ENCODE data around the gene GBF1.
A peak's percentile ranks its signal among the peaks of the same experiment; 100 is the strongest.

The GBF1 gene

DNA sequence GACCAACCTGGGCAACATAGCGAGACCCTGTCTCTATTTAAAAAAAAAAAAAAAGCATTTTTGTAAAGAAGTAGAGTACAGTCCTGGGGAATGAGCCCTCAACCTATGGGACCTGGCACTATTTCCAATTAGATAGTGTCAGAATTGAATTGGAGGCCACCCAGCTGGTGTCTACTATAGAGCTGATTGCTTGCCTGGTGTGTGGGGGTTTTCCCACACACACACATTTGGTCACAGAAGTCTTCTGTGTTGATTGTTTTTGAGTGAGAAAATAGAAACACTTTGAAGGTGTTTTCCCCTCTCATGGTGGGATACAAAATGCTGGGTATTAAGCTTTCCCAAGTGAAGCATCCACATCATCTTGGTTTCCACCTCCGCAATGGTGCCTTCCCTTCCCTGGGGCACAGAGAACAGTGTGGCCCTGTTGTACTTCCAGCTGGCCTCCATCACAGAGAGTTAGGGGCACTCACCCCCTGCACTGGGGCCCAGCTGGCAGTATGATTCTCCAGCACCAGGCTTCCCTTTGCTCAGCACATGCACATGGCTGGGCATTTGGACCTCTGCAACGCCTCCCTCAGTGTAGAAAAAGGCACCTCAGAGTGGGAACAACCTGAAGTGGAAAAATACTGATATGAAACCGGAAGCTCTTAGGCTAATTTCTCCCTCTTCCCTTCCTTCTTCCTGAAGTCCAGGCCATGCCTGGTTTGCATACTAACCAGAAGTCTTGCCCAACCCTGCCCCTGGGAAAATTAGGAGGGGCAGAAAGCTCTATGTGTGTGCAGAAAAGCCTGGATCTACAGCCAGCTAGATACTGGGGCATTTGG is 139.5 kb downstream of the GBF1 start:
- no peak for DNase-seq (ENCODE audit: low read depth)
- H3K4me3 ChIP-seq (ENCODE audit: low read depth, low read length): no peak overlapping the region
- TF ChIP-seq, protein P1, sequence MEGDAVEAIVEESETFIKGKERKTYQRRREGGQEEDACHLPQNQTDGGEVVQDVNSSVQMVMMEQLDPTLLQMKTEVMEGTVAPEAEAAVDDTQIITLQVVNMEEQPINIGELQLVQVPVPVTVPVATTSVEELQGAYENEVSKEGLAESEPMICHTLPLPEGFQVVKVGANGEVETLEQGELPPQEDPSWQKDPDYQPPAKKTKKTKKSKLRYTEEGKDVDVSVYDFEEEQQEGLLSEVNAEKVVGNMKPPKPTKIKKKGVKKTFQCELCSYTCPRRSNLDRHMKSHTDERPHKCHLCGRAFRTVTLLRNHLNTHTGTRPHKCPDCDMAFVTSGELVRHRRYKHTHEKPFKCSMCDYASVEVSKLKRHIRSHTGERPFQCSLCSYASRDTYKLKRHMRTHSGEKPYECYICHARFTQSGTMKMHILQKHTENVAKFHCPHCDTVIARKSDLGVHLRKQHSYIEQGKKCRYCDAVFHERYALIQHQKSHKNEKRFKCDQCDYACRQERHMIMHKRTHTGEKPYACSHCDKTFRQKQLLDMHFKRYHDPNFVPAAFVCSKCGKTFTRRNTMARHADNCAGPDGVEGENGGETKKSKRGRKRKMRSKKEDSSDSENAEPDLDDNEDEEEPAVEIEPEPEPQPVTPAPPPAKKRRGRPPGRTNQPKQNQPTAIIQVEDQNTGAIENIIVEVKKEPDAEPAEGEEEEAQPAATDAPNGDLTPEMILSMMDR (IDR thresholded peaks at IDR 0.05; ENCODE audit: low read depth, low read length, missing control alignments): no peak
- in situ Hi-C loops (cut with HindIII; ENCODE audit: low sequenced_read_pairs): no loop called here

DNA sequence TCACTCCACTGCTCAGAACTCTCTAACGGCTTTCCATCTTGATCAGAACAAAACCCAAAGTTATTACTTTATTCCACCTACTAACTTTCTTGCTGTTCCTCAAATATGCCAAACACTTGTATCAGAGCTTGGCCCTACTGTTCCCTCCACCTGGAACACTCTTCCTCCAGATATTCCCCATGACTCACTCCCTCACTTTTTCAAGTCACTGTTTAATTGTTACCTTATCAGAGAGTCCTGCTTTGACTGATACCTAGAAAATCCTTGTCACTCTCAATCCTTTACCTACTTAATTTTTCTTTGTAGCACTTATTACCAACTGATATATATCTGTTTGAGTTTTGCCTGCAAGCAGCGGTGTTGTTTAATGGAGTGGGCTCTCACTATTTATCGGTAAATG is 144.6 kb downstream of the GBF1 start:
- TF ChIP-seq, protein P1 (IDR thresholded peaks at IDR 0.05; ENCODE audit: low read depth, low read length, missing control alignments): no peak
- in situ Hi-C loops (cut with HindIII; ENCODE audit: low sequenced_read_pairs): no loop called here
- H3K4me3 ChIP-seq (ENCODE audit: low read depth, low read length): no peak overlapping the region

DNA sequence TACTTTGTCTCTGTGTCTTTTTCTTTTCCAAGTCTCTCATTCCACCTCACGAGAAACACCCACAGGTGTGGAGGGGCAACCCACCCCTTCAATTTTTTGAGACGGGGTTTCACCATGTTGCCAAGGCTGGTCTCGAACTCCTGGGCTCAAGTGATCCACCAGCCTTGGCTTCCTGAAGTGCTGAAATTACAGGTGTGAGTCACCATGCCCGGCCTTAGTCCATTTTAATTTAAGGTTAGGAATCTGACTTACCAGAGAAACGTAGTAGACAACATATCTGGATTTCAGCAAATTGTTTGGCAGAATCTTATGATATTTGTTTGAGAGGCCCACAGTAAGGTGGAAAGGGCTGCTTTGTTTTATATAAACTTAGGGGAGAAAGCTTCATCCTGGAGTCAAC is 147.0 kb downstream of the GBF1 start:
- DNase-seq (ENCODE audit: low read depth): no peak

More for the DNA sequence above, 144.6 kb downstream of the GBF1 start:
- DNase-seq (ENCODE audit: low read depth): no peak

DNA sequence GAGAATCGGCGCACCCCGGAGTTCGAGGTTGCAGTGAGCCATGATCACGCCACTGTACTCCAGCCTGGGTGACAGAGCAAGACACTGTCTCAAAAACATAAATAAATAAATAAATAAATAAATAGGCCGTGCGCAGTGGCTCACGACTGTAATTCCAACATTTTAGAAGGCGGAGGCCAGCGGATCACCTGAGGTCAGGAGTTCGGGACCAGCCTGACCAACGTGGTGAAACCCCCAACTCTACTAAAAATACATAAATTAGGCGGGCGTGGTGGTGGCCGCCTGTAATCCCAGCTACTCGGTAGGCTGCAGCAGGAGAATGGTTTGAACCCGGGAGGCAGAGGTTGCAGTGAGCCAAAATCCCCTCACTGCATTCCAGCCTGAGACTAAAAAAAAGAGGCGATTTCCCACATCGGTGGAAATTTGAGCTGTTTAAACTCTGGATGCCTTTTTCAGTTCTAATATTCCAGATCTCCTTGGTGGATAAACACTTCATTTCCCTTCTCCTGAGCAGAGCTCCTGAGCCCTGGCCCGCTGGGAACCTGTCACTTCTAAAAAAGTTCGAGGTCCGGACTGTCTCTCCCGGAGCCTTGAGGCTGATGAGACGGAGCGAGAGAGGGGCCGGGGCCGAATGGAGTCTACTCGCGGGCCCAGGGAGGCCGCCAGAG is 148.2 kb downstream of the GBF1 start:
- DNase-seq (ENCODE audit: low read depth): no peak
- peak overlapping the region; percentile 59 for H3K4me3 ChIP-seq (ENCODE audit: low read depth, low read length)
- in situ Hi-C loops (cut with HindIII; ENCODE audit: low sequenced_read_pairs): no loop called here
- TF ChIP-seq, protein P1 (IDR thresholded peaks at IDR 0.05; ENCODE audit: low read depth, low read length, missing control alignments): peak; percentile 92

More for the DNA sequence above, 147.0 kb downstream of the GBF1 start:
- TF ChIP-seq, protein P1 (IDR thresholded peaks at IDR 0.05; ENCODE audit: low read depth, low read length, missing control alignments): no peak
- in situ Hi-C loops (cut with HindIII; ENCODE audit: low sequenced_read_pairs): no loop called here
- no peak overlapping the region for H3K4me3 ChIP-seq (ENCODE audit: low read depth, low read length)

DNA sequence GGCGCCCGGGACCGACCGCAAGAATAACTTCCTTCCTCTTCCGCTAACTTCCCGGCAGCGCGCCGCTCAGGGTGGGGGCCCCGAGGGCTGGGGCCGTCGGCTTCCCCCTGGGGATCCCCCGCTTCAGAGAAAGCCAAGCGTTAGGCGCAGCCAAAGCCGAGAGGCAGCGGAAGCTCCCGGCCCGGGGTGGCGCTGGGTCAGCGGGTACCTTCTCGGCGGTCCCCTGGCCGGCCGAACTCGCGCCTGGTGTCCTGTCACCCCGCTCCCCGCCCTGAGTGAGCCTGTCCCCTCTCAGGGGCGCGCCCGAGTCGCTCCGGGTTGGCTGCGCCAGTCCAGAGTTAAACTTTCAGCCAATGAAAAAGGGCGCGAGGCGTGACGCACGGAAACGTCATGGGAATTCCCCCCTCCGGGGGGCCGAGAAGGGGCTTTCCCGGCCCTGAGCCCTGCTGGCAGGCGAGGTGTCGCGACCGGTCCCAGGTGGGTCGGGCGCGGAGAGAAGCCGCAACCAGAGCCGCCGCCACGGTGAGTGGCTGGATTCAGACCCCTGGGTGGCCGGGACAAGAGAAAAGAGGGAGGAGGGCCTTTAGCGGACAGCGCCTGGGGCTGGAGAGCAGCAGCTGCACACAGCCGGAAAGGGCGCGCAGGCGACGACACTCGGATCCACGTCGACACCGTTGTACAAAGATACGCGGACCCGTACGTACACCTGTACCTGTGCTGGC is 148.9 kb downstream of the GBF1 start:
- TF ChIP-seq, protein P1 (IDR thresholded peaks at IDR 0.05; ENCODE audit: low read depth, low read length, missing control alignments): no peak
- DNase-seq (ENCODE audit: low read depth): peak; percentile 70
- in situ Hi-C loops (cut with HindIII; ENCODE audit: low sequenced_read_pairs): no loop called here
- peak overlapping the region; percentile 59 for H3K4me3 ChIP-seq (ENCODE audit: low read depth, low read length)

DNA sequence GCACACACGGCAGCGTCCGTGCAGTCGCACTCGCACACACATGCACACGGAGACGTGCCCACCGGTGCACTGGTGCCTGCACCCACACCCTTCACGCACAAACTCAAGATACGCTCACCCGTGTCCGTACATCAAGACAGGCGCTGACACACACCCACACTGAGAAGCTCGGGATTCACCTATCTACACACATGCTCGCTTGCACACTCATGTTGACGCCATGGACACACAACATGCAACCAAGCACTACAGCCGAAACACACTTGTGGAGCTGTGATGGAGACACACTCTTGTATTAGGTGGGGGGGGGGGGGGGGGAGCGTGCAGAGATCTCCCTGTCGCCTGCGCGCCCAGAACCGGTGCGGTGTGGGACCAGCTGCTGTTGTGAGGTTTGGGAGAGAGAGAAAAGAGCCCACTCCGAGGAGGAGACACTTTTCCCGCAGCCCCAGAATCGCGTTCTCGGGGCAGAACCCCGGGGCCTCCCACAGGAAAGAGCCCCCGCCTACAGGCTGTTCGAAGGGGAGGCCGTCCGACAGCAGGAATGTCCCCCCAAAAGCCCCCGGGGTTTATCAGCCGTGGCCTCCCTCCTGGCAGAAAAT is 149.6 kb downstream of the GBF1 start:
- DNase-seq (ENCODE audit: low read depth): no peak
- H3K4me3 ChIP-seq (ENCODE audit: low read depth, low read length): peak overlapping the region; percentile 59
- in situ Hi-C loops (cut with HindIII; ENCODE audit: low sequenced_read_pairs): no loop called here
- TF ChIP-seq, protein P1 (IDR thresholded peaks at IDR 0.05; ENCODE audit: low read depth, low read length, missing control alignments): no peak
